BJ (cell line): Measurements from ENCODE around the gene HK2. TPM values are rescaled to one million over a fixed set of nuclear protein-coding genes. Genes with fewer than 3 reads are reported as not detected.

Experiments
- CTCF ChIA-PET: fragments of 350-600 bp; formaldehyde crosslinking; extraction: SDS; loops from one replicate; lab custom pipeline; 2021; ENCODE audit warnings: antibody characterized with exemption, inconsistent platforms; lab: Yijun Ruan, JAX
- POLR2A ChIA-PET: fragments of 300-600 bp; sonication (Branson Sonifier 250); formaldehyde crosslinking; extraction: SDS; loops from one replicate; lab custom pipeline; 2021; ENCODE audit warnings: antibody characterized with exemption; lab: Charles Lee
- DNase-seq: peaks from one replicate; pipeline ENCODE4 v3.0.0-alpha.2; 2011; ENCODE audit warnings: low read depth
- H3K27me3 ChIP-seq: 2 replicates; pipeline ENCODE4 v1.6.0; 2011; ENCODE audit warnings: low read length; ENCODE audit not compliant: control insufficient read depth, insufficient read depth
- H3K36me3 ChIP-seq: 2 replicates; pipeline ENCODE4 v1.5.1; 2011; ENCODE audit warnings: low read length; ENCODE audit not compliant: control insufficient read depth, insufficient read depth
- H3K4me3 ChIP-seq: 2 replicates; pipeline ENCODE4 v1.5.1; 2011; ENCODE audit warnings: low read depth, mild to moderate bottlenecking, control low read depth, low read length
- polyA plus RNA-seq: library from polyadenylated mRNA; depleted of rRNA; stranded (reverse); fragments of >200 nt; gene quantifications from 2 replicates; pipeline ENCODE4 v1.2.3, GENCODE V29; 2011
- TF ChIP-seq, protein P1 (sequence below): IDR thresholded peaks from 2 replicates; pipeline ENCODE4 v1.5.1; 2011; ENCODE audit warnings: low read depth, mild to moderate bottlenecking, control low read depth, inconsistent platforms, low read length, moderate library complexity; ENCODE audit not compliant: insufficient read depth

The HK2 gene
- polyA plus RNA-seq, 1 experiment: 21.8 TPM

DNA sequence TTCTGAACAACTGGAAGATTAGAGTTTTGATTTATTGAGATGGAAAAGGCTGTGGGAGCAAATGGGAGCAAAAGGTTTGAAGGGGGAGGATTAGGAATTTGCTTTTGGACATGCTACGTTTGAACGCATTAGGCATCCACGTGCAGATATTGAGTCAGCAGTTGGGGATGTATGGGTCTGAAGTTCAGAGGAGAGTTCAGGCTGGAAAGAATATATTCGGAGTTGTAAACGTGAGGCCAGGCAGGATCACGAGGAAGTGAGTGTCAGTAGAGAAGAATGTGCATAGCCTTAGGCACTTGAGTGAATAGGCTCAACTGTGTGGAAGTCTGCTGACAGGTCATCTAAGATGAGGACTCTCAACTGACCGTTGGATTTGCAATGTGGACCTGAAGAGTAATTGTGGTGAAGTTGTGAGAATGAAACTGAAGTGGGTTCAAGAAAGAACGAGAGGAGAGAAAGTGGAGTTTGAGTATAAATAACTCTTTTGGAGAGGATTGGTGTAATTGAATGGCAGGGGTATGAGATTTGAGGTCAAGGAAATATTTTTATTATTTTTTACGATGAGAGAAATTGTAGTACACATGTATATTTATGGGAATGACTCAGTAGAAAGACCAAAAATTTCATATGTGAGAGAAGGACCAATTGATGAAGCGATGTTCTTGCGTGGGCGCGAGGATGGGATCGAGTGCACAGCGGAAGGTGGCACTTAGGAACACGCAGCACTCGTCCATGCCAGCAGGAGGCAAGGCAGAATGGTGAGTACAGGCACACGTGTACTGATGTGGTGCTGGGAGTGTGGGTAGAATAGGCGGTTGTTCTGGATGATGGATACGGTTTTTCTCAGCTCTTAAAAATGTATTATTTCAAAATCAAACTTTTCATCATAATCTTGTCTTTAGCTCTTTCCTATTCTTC, 84.0 kb downstream of the HK2 start:
- H3K27me3 ChIP-seq: no peaks in the 10 kb centered on the region
- peak; percentile 93 for DNase-seq
- ChIA-PET CTCF (interaction anchor here (0.9 to 2.9 kb wide), 11 partner anchors 12 to 489 kb away, joined by 3 to 15 read pairs (median 5); partner anchors contain the start of gene TACR1), POLR2A (no interaction called here)
- no peak overlapping the region for H3K4me3 ChIP-seq
- H3K36me3 ChIP-seq: no peaks in the 10 kb centered on the region
- TF ChIP-seq, protein P1, sequence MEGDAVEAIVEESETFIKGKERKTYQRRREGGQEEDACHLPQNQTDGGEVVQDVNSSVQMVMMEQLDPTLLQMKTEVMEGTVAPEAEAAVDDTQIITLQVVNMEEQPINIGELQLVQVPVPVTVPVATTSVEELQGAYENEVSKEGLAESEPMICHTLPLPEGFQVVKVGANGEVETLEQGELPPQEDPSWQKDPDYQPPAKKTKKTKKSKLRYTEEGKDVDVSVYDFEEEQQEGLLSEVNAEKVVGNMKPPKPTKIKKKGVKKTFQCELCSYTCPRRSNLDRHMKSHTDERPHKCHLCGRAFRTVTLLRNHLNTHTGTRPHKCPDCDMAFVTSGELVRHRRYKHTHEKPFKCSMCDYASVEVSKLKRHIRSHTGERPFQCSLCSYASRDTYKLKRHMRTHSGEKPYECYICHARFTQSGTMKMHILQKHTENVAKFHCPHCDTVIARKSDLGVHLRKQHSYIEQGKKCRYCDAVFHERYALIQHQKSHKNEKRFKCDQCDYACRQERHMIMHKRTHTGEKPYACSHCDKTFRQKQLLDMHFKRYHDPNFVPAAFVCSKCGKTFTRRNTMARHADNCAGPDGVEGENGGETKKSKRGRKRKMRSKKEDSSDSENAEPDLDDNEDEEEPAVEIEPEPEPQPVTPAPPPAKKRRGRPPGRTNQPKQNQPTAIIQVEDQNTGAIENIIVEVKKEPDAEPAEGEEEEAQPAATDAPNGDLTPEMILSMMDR: peak; percentile 22; the same call in 1 of the 2 replicates

DNA sequence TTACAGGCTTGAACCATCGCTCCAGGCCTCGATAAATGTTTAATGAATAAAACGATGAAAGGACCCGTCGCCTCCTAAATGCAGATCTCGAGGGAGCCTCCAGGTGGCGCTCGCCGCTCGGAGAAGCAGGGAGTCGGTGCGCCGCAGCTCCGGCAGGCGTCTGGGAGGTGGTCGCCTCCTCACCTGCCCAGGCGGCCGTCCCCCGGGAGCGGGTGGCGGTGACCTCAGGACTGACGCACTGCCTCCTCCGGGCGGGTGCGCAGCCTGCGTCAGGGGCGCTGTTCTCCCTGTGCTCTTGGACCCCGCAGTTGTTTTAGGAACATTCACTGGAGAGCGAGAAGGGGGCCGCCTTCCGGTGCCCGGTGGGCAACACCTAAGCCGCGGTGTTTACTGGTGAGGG, 85.9 kb downstream of the HK2 start:
- Histone ChIP-seq H3K4me3 (peak overlapping the region; percentile 37), H3K36me3 (no peaks in the 10 kb centered on the region), H3K27me3 (no peaks in the 10 kb centered on the region)
- DNase-seq: no peak
- TF ChIP-seq, protein P1: peak; percentile 81
- POLR2A ChIA-PET: no interaction called here
- CTCF ChIA-PET: interaction anchor here (0.6 to 2.9 kb wide), 19 partner anchors 15 to 489 kb away, joined by 3 to 15 read pairs (median 4); partner anchors contain the start of gene TACR1

DNA sequence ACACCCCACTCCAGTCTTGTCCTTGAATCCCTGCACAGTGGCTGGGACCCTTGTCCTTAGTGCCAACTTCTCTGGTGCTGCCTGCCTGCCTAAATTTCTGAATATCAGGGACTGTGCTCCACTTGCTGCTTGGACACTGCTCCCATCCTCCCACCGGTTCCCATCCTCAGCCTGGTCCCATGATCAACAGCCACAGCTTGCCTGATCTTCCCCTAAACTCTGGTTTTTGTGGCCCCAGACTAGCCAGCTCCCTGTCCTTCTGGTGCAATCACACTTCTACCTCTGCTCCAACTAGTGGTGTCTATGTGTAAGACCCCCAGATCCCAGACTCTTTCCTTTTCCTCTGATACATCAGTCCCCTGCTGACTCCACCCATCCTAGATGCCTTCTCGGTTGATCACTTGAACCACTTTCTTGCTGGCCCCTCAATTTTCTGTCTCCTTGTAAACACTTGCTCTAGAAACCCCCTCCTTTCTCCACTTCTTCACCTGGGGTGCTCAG, 87.4 kb downstream of the HK2 start:
- DNase-seq: no peak
- CTCF ChIA-PET: interaction anchor here (0.6 to 2.9 kb wide), 4 partner anchors 14 to 481 kb away, joined by 3 to 15 read pairs (median 5); partner anchors contain the start of gene TACR1
- POLR2A ChIA-PET: interaction anchor here (0.6 kb wide), 1 partner anchor 18 kb away, joined by 4 read pairs; no protein-coding TSS in a partner anchor
- no peaks in the 10 kb centered on the region for H3K36me3 ChIP-seq
- no peak overlapping the region for H3K4me3 ChIP-seq
- no peaks in the 10 kb centered on the region for H3K27me3 ChIP-seq
- TF ChIP-seq, protein P1: no peak

DNA sequence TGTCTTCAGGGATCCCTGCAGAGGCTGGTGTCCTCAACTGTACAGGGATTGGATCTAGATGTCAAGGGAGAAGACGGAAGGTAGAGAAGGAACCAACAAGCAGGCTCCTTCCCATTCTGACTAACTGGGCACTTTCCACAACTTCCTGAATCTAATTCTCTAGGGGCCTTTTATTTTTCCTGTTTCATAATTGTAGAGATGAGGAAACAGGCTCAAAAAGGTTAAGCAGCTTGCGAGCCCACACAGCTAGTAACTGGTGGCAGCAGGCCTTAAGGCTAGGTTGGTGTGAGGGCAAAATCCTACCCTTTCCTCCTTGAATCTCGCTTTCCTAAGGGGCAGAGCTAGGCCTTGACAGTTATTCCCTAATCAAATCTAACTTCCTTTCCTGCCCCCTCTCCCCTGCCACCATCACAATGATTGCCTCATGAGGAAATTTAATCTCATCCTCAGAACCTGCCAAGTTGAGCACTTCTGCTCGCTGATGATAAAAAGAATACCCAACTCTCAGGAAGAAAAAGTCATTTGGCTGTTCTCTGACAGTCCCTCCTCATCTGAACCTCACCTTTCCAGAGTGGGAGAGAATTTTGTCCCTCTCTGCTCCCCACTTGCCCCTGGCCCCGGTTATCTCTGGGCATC, 88.8 kb downstream of the HK2 start:
- POLR2A ChIA-PET: interaction anchor here (0.6 kb wide), 1 partner anchor 297 kb away, joined by 4 read pairs; no protein-coding TSS in a partner anchor
- H3K36me3 ChIP-seq: no peaks in the 10 kb centered on the region

More for the DNA sequence above, 88.8 kb downstream of the HK2 start:
- DNase-seq: no peak
- TF ChIP-seq, protein P1: no peak
- CTCF ChIA-PET: interaction anchor here (1.0 to 2.0 kb wide), 3 partner anchors 13 to 318 kb away, joined by 3 to 7 read pairs (median 3); no protein-coding TSS in a partner anchor
- no peaks in the 10 kb centered on the region for H3K27me3 ChIP-seq
- H3K4me3 ChIP-seq: no peak overlapping the region
